ENCODE measurements around the gene TP53I13.

TP53I13 gene

GRCh38 chr17:29620779-29621500, 52.4 kb downstream of the TP53I13 start:
- TF ChIP-seq ZFX (IDR thresholded peaks at IDR 0.05) (no peak), CTCF (conservative IDR thresholded peaks at IDR 0.05) (no peak)
- H3K27ac ChIP-seq = no peak overlapping the region

DNA sequence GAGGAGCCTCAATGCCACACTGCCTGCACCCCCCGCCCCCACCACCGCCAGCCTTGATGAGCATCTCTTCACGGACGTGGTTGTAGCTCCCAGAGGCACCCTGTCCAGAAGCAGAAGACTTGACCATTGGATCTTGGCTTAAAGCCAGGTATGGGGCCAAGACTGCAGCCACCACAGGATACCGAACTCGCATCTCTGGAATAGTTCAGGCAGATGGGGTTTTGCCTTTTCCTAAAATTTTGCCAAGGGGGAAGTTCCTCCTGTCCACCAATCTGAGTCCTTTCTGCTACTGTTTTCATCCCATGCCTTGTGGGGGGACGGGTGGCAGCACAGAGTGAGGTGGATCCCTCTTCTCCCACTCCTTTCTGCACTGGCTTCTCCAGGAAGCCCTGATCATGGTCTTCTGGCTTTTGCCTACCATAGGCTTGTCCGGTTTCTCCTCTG, 53.3 kb downstream of the TP53I13 start:
- TF ChIP-seq CTCF (conservative IDR thresholded peaks at IDR 0.05) (no peak), ZFX (IDR thresholded peaks at IDR 0.05) (no peak)
- H3K27ac ChIP-seq = no peak overlapping the region

All from C4-2B (cell line).